HEK293 (cell line): ENCODE data around the gene XPR1.

Source experiments
- KLF9 ChIP-seq: fragments of 450-650 bp; formaldehyde crosslinking; IDR thresholded peaks from 2 replicates; pipeline ENCODE4 v1.5.1; 2016; ENCODE audit warnings: missing biosample characterization, missing genetic modification characterization, low read depth
- ZNF140 ChIP-seq: fragments of 450-650 bp; formaldehyde crosslinking; IDR thresholded peaks from 2 replicates; pipeline ENCODE4 v1.5.1; 2016; ENCODE audit warnings: missing biosample characterization, missing genetic modification characterization
- ZNF157 ChIP-seq: fragments of 450-650 bp; formaldehyde crosslinking; IDR thresholded peaks from 2 replicates; pipeline ENCODE4 v1.5.1; 2016; ENCODE audit warnings: missing biosample characterization, missing genetic modification characterization
- ZNF274 ChIP-seq, 2 experiments: fragments of 200-500 bp in 1 of 2; fragments of 450-650 bp in 1 of 2; sonication (Bioruptor generic) in 1 of 2; formaldehyde crosslinking in 1 of 2; IDR thresholded peaks; 2 replicates each; pipeline versions ENCODE4 v1.5.1 to v1.6.1; 2014 to 2016; ENCODE audit warnings: borderline replicate concordance in 1 of 2, inconsistent platforms in 1 of 2, low read length in 1 of 2, missing biosample characterization in 1 of 2, missing genetic modification characterization in 1 of 2
- ZNF292 ChIP-seq: fragments of 450-650 bp; formaldehyde crosslinking; IDR thresholded peaks from 2 replicates; pipeline ENCODE4 v1.5.1; 2016; ENCODE audit warnings: low read depth, missing biosample characterization, missing genetic modification characterization, borderline replicate concordance
- ZNF423 ChIP-seq: fragments of 450-650 bp; formaldehyde crosslinking; IDR thresholded peaks from 2 replicates; pipeline ENCODE4 v1.5.1; 2016; ENCODE audit warnings: missing biosample characterization, missing genetic modification characterization
- ZNF558 ChIP-seq: fragments of 450-650 bp; formaldehyde crosslinking; IDR thresholded peaks from 2 replicates; pipeline ENCODE4 v1.5.1; 2016; ENCODE audit warnings: missing biosample characterization, missing genetic modification characterization
- ZNF561 ChIP-seq: fragments of 450-650 bp; IDR thresholded peaks from 2 replicates; pipeline ENCODE4 v1.5.1; 2018; ENCODE audit warnings: missing biosample characterization, missing genetic modification characterization, borderline replicate concordance
- ZNF629 ChIP-seq: fragments of 450-650 bp; formaldehyde crosslinking; IDR thresholded peaks from 2 replicates; pipeline ENCODE4 v1.5.1; 2017; ENCODE audit warnings: missing biosample characterization, missing genetic modification characterization
- TF ChIP-seq, protein P1 (sequence below): fragments of 450-650 bp; formaldehyde crosslinking; IDR thresholded peaks from 2 replicates; pipeline ENCODE4 v1.5.1; 2016; ENCODE audit warnings: missing biosample characterization, missing genetic modification characterization
- TF ChIP-seq, protein P2 (sequence below): fragments of 450-650 bp; formaldehyde crosslinking; IDR thresholded peaks from 2 replicates; pipeline ENCODE4 v1.5.1; 2016; ENCODE audit warnings: missing biosample characterization, missing genetic modification characterization

DNA sequence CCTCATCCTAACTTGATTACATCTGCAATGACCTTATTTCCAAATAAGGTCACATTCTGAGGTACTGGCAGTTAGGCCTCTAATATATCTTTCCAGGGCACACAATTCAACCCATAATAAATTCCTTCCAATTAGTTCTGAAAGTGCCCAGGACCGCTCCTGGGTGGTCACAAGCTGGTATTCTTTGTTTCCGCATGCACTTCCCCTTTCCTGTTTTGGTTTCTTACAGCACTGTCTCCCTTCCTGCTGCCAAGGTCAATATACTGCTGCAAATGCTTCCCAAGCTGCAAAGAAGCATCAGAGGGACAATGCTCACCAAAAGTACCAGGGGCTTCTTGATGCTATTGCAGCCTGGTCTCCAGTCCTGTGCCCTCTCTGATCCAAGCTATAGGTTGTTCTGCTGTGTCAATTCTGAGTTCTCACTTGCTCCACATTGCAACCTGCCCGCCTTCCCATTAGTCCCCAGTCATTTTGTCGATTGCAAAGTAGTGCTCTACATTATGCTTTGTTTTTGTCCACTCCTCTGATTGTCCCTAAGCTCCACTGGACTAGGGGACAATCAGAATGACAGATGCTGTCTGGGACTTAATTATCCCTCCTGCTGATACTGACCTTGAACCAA, 13.9 kb upstream of the XPR1 start:
- TF ChIP-seq, protein P1, sequence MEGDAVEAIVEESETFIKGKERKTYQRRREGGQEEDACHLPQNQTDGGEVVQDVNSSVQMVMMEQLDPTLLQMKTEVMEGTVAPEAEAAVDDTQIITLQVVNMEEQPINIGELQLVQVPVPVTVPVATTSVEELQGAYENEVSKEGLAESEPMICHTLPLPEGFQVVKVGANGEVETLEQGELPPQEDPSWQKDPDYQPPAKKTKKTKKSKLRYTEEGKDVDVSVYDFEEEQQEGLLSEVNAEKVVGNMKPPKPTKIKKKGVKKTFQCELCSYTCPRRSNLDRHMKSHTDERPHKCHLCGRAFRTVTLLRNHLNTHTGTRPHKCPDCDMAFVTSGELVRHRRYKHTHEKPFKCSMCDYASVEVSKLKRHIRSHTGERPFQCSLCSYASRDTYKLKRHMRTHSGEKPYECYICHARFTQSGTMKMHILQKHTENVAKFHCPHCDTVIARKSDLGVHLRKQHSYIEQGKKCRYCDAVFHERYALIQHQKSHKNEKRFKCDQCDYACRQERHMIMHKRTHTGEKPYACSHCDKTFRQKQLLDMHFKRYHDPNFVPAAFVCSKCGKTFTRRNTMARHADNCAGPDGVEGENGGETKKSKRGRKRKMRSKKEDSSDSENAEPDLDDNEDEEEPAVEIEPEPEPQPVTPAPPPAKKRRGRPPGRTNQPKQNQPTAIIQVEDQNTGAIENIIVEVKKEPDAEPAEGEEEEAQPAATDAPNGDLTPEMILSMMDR (tag by site-specific recombination) = no peak
- TF ChIP-seq ZNF274 (IDR thresholded peaks at IDR 0.05; ENCODE audit: low read length) = no peak
- TF ChIP-seq ZNF274 (tag by site-specific recombination; IDR thresholded peaks at IDR 0.05; ENCODE audit: borderline replicate concordance) = no peak
- TF ChIP-seq KLF9 (tag by site-specific recombination) = no peak
- TF ChIP-seq, protein P2, sequence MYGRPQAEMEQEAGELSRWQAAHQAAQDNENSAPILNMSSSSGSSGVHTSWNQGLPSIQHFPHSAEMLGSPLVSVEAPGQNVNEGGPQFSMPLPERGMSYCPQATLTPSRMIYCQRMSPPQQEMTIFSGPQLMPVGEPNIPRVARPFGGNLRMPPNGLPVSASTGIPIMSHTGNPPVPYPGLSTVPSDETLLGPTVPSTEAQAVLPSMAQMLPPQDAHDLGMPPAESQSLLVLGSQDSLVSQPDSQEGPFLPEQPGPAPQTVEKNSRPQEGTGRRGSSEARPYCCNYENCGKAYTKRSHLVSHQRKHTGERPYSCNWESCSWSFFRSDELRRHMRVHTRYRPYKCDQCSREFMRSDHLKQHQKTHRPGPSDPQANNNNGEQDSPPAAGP = no peak
- no peak for TF ChIP-seq ZNF561 (tag by site-specific recombination)
- TF ChIP-seq ZNF558 (tag by site-specific recombination) = no peak
- no peak for TF ChIP-seq ZNF140 (tag by site-specific recombination)
- TF ChIP-seq ZNF157 (tag by site-specific recombination) = no peak
- no peak for TF ChIP-seq ZNF292 (tag by site-specific recombination)
- no peak for TF ChIP-seq ZNF423 (tag by site-specific recombination)
- no peak for TF ChIP-seq ZNF629
